ENCODE results near the gene KCNJ16.

KCNJ16 gene

GRCh38 chr17:70132505-70132904 is 57.5 kb downstream of the KCNJ16 start:
- no peak for DNase-seq

GRCh38 chr17:70134042-70134441 is 59.0 kb downstream of the KCNJ16 start:
- no peak for DNase-seq

GRCh38 chr17:70134777-70135176 is 59.8 kb downstream of the KCNJ16 start:
- no peak for DNase-seq

GRCh38 chr17:70136131-70136530 is 61.1 kb downstream of the KCNJ16 start:
- DNase-seq, result no peak

GRCh38 chr17:70137451-70138230 is 62.6 kb downstream of the KCNJ16 start:
- no peak for DNase-seq

- DNase-seq, result no peak
Observed at GRCh38 chr17:70138291-70138865, 63.4 kb downstream of the KCNJ16 start.

- DNase-seq, result no peak
Observed at GRCh38 chr17:70139449-70139993, 64.5 kb downstream of the KCNJ16 start.

GRCh38 chr17:70144260-70144846 is 69.3 kb downstream of the KCNJ16 start:
- no peak for DNase-seq

- no peak for DNase-seq
Observed at GRCh38 chr17:70153210-70153609, 78.2 kb downstream of the KCNJ16 start.

GRCh38 chr17:70157151-70157550 is 82.1 kb downstream of the KCNJ16 start:
- DNase-seq, result no peak

- no peak for DNase-seq
Observed at GRCh38 chr17:70158180-70158579, 83.2 kb downstream of the KCNJ16 start.

GRCh38 chr17:70158591-70158990 is 83.6 kb downstream of the KCNJ16 start:
- DNase-seq, result no peak

- no peak for DNase-seq
Observed at GRCh38 chr17:70159980-70160379, 85.0 kb downstream of the KCNJ16 start.

GRCh38 chr17:70161519-70161918 is 86.5 kb downstream of the KCNJ16 start:
- no peak for DNase-seq

GRCh38 chr17:70165383-70165782 is 90.4 kb downstream of the KCNJ16 start:
- DNase-seq, result no peak

- no peak for DNase-seq
Observed at GRCh38 chr17:70166615-70167014, 91.6 kb downstream of the KCNJ16 start.

- no peak for DNase-seq
Observed at GRCh38 chr17:70168044-70168976, 93.3 kb downstream of the KCNJ16 start.

- peak in 1 of 6 experiments; percentile 16 for DNase-seq
Observed at GRCh38 chr17:70168977-70169708, 94.1 kb downstream of the KCNJ16 start, which contains the start of gene KCNJ2. Gene KCNJ2, plus strand, starts transcription at chr17:70169532. Its CDS starts 5,508 bp downstream, at chr17:70175040.

- DNase-seq, result no peak
Observed at GRCh38 chr17:70169709-70170597, 94.9 kb downstream of the KCNJ16 start.

- no peak for DNase-seq
Observed at GRCh38 chr17:70171159-70171558, 96.1 kb downstream of the KCNJ16 start.

- DNase-seq, result no peak
Observed at GRCh38 chr17:70172449-70172848, 97.4 kb downstream of the KCNJ16 start.

All from stimulated activated naive CD4-positive, alpha-beta T cell (primary cell).